HG02642 (cell line): ENCODE results near the gene PCDHGA3.
A peak's percentile ranks its signal among the peaks of the same experiment; 100 is the strongest.
"Not testable (repeated sequence)": the region's sequence is repeated elsewhere in the genome, so short reads cannot be mapped to it uniquely, and the experiment has no call there.

Experiments used
- ATAC-seq: cut with Tn5 transposase; IDR thresholded peaks from one replicate; pipeline ENCODE4 v1.9.1; 2021; ENCODE audit warnings: mild to moderate bottlenecking; ENCODE audit not compliant: unreplicated experiment, poor library complexity

The PCDHGA3 gene

DNA sequence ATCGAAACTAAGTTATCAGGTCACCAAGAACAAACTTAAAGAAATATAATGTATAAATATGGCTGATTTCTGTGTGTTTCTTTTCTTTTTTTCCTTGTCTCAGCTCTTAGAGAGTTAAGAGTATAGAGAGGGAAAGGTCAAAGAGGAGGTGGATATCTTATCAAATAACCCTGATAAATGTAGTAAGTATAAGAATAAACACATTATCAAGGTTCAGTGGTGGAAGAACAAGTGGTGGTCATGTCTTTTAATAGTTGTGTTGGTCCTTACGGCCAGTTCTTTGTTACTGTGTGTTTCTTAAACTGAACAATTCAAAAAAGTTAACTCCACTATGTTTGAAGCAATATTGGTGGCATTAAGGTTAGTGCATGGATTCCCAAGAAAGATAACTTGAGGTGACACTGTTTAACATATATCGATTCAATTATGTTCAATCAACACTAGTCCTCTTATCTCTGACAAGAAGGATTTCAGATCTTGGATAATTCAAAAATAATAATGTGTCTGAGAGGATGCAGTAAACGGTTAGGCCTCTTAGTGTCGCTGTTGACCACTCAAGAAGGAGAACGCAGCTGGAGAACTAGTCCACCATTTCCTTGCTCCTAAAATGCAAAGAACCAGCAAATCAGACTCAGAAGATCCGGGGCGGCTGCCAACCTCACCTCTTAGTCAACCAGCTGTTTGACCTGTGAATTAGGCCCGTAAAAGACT is at the start of gene PCDHGA3:
PCDHGA3 (plus strand) TSS at position 588 of the 711 bp plus-strand sequence. CDS start 205 bp downstream, outside the sequence.
- no peak for ATAC-seq

DNA sequence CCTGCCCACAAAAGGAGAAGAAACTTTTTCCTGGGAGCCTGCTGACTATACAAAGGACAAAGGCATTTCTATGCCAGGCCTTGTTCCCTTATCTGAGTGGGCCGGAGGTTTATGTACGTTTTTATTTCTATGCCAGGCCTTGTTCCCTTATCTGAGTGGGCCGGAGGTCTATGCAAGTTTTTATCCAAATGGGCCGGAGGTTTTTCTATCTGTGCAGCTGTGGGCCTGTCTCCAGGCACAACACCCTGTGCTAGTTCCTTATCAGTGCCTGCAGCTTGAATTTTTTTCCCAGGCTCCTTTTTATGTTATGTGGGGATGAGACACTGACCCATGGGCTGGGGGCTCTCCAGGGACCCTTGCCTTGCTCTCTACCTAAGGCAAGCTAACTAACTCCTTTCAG is 45.3 kb upstream of the PCDHGA3 start:
- no peak for ATAC-seq

GRCh38 chr5:141303756-141304155 is 39.9 kb upstream of the PCDHGA3 start, which contains the start of gene SLC25A2:
TSS of gene SLC25A2 (minus strand) at chr5:141304049. CDS start at chr5:141303865, 184 bp downstream.
- no peak for ATAC-seq

- ATAC-seq, result no peak
Measured at GRCh38 chr5:141306630-141307029, 37.0 kb upstream of the PCDHGA3 start.

GRCh38 chr5:141313711-141314110 is 29.9 kb upstream of the PCDHGA3 start:
- ATAC-seq, result no peak

- not testable (repeated sequence) for ATAC-seq
Measured at GRCh38 chr5:141316963-141317362, 26.7 kb upstream of the PCDHGA3 start.

DNA sequence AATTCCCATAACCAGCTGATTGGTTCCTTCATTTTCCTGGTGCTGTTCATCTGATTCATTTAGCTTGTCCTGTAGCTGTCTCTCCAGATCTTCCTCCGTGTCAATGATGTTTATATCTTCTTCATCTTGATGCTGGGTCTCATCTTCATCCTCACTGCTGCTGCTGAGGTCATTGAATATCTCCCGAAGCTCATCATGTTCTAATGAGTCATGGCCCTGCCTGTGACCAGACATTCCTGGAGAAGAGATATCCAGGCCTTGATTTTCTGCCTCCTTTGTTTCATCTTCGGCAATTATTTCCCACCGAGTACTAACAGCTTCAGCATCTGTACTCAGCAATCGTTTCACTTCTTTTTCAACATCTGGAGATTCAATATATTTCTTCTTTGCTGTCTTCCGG is 24.4 kb upstream of the PCDHGA3 start:
- no peak for ATAC-seq

DNA sequence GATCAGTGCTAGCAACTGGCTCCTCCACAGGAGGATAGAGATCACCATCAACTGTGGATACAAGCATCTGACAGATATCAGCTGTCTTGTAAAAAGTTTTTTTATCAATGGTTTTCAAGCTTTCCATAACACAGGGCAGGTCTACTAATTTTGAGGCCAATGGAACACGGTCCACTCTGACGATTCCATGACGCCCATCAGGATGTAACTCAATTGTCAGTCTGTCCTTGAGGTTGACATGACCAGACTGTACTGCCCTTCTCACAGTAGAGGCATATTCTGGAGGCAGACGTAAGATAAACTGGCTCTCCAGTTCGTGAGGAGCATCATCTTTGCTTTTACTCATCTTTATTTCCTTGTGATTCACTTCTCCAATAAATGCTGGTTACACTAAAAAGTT is 23.9 kb upstream of the PCDHGA3 start:
- no peak for ATAC-seq

DNA sequence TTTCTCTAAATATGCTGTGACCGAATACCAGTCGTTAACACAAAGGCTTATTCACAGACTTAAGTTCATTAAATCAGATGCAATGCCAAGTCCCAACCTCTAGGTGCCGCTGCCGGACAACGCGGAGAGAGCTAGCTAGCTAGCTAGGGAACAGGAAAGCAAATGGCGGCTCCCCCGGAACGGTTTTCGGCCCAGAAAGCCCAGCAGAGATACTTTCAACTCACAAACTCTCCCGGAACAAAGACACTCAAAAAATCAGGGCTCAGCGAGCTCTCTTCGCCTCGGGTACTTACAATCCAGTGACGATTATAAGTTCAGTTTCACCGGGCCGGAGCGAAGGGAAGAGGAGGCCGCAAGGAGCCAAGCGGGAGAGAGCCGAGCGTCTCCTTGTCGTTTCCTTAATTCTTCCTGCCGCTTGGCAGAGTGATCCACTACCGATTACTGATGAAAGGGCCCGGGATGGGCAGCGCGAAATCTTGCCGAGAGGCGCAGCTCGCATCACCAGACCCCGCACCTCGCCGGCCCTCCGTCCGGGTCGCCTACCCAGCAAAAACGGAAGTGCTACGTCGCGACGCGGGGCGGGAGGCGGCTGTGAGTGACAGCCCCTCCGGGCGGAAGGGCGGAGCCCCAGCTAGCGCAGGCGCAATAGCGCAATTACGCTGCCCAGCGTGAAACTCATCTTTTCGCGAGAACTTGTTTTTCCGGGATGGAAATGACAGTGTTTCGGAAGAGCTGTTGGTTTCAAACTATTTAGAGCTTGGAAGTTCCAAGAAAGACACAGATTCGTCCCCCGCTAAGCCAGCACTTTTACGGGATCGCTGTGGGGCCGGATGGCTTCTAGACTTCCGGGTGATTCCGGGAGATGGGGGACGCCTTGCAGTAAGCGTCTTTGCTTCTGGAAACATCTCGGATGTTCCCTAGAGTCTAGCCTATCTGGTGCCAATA is 23.1 kb upstream of the PCDHGA3 start, which contains the start of gene TAF7:
TAF7 (minus strand) TSS at position 560 of the 945 bp plus-strand sequence. CDS start 740 bp downstream, outside the sequence.
- peak; percentile 97 for ATAC-seq

- ATAC-seq, result no peak
Measured at GRCh38 chr5:141322261-141322660, 21.4 kb upstream of the PCDHGA3 start.

DNA sequence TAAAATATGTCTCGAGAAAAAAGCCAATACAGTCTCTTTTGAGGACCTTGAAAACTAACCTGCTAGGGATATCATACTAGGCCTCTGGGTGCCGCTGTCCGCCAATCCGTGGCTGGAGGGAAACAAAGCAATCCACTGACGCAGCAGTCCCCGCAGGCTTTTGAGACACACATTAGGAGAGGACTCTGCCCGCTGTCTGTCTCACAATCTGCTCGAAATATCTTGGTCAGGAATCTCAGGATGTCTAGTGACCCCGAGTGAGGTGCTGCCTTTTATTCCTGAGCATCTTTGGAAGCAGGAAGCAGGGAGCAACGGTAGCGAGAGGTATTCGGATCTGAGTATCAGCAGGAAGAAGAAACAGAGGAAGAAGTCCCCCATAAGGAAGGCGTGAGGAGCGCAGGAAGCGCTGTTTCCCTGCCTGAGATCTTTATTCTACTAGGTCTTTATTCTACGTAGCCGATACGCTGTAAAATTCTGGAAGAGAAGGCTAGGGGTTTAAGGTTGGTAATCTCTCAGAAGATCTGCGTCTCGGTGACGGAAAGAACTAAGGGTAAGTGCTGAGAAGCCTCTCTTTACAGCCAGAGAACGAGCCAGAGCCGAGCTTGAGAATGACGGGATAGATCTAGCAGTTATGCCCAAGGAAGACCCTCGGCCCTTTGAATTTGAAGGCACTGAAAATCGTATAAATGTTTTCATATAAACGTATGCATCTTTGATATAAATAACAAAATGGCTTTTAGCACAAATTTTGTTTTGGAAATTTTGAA is 17.4 kb upstream of the PCDHGA3 start:
- ATAC-seq, result peak; percentile 78

GRCh38 chr5:141328231-141328630 is 15.4 kb upstream of the PCDHGA3 start:
- ATAC-seq, result no peak

- ATAC-seq, result peak; percentile 42
Measured at GRCh38 chr5:141330299-141331080, 13.1 kb upstream of the PCDHGA3 start, which contains the start of gene PCDHGA1. TSS of gene PCDHGA1 (plus strand) at chr5:141330514.

DNA sequence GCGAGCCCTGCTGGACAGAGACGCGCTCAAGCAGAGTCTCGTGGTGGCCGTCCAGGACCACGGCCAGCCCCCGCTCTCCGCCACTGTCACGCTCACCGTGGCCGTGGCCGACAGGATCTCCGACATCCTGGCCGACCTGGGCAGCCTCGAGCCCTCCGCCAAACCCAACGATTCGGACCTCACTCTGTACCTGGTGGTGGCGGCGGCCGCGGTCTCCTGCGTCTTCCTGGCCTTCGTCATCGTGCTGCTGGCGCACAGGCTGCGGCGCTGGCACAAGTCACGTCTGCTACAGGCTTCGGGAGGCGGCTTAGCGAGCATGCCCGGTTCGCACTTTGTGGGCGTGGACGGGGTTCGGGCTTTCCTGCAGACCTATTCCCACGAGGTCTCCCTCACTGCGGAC is 11.1 kb upstream of the PCDHGA3 start:
- ATAC-seq, result not testable (repeated sequence)

DNA sequence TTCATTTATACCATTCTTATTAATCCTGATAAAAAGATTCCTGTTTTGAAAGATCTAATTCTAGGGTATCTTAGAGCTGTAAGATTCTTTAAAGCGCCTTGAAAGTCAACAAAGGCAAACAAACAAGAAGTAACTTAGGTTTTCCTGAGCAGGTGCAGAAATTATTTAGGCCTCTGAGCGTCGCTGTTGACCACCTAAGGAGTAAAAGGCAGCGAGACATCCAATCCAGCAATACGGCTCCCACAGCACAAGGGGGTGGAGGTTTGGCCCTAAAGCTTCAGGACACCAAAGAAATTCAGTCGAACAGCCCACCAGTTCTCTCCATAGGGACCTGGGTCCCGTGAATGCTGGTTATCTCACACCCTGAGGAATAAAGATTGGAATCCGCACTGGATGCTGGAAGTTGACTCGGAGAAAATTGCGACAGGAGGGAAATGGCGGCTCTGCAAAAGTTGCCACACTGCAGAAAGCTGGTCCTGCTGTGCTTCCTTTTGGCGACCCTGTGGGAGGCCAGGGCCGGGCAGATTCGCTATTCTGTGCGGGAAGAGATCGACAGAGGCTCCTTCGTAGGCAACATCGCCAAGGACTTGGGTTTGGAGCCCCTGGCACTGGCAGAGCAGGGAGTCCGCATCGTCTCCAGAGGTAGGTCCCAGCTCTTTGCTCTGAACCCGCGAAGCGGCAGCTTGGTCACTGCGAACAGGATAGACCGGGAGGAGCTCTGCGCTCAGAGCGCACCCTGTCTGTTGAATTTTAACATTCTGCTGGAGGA is 4.9 kb upstream of the PCDHGA3 start, which contains the start of gene PCDHGA2:
PCDHGA2 (plus strand) TSS at position 223 of the 769 bp plus-strand sequence.
- no peak for ATAC-seq

GRCh38 chr5:141340781-141341354 is 2.8 kb upstream of the PCDHGA3 start:
- not testable (repeated sequence) for ATAC-seq

- ATAC-seq, result no peak
Measured at GRCh38 chr5:141342773-141343172, 856 bp upstream of the PCDHGA3 start.

- ATAC-seq, result no peak
Measured at GRCh38 chr5:141343953-141344463, 379 bp downstream of the PCDHGA3 start.
